Pons (tissue), 1 donor: Measurements from ENCODE around the gene STK24.

Experiments
- DNase-seq: peaks from one replicate; pipeline ENCODE4 v3.0.0-alpha.2; 2016; ENCODE audit warnings: low spot score

The STK24 gene

DNA sequence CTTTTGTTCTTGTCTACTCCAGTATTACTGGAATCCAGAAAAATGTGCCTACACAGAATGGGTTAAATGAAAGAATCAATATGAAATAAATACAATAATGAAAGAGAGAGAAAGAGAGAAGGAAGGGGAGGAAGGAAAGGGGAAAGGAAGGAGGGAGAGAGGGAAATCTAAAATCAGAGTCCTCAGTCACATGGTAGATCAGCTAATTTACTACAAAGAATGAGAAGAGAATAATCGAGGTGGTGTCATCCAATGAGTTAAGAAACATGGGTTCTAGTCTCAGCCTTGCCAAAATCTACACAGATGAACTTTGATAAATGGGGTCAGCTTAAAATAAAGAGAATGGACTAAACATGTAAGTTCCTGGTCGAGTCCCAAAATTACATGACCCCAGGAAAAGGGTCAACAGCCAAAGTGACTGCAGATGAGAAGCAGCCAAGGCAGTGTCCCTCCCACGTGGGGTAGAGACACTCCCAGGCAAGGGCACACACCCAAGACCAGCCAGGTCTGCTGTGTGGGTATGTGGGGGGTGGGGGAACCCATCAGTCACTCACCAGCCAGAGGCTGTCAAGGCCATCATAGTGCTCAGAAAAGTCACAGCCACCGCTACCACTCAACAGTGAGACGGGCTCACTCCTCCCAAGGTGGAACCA lies 103.6 kb downstream of the STK24 start:
- DNase-seq, result no peak

DNA sequence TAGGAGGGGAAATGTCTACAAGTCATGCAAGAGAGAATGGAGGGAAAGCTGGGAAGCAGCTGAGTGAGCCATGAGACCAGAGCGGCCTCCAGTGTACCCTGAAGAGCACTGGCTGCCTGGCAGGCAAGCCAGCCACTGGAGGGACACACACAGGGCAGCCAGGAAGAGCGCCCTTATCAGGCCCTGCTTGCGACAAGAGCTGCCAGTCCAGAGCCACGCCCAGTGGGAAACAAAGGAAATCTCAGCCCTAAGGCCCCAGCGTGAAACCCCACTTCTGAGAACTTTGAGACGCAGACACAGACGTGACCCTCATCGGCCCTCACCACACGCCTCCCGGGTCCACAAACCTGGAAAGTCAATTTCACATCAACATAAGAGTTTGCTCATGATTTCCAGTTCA lies 105.0 kb downstream of the STK24 start:
- no peak for DNase-seq

GRCh38 chr13:98470920-98471319 lies 106.0 kb downstream of the STK24 start:
- DNase-seq, result no peak

GRCh38 chr13:98468929-98469328 lies 108.0 kb downstream of the STK24 start:
- no peak for DNase-seq

GRCh38 chr13:98468361-98468760 lies 108.5 kb downstream of the STK24 start:
- DNase-seq, result no peak

- no peak for DNase-seq
These were observed 109.5 kb downstream of the STK24 start for GRCh38 chr13:98467263-98467985.

DNA sequence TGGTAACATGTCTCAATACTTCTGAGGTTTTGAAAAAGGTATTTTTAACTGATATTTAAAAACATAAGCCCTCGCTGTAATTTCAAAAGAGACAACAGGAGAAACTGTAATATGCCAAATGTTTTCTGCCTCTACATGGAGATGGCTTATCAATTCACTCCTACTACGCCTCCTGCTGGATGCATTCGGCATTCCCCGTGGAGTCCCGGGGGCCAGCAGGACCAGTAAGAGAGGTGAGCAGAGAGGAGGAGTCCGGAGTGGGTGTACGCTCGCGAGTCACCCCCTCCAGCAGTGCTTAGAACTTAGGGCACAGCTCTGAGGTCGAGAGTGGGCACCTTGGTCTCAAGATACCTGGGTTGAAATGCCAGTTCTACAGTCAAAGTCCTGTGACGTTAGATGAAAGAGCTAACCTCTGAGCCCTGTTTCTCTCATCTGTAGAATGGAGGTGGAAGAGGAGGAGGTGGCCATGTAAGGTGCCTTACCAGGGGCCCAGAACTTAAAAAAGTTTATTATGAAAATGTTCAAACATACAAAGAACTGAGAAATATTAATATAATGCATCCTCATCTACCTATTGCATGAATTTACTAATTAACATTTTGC lies 110.2 kb downstream of the STK24 start:
- no peak for DNase-seq

DNA sequence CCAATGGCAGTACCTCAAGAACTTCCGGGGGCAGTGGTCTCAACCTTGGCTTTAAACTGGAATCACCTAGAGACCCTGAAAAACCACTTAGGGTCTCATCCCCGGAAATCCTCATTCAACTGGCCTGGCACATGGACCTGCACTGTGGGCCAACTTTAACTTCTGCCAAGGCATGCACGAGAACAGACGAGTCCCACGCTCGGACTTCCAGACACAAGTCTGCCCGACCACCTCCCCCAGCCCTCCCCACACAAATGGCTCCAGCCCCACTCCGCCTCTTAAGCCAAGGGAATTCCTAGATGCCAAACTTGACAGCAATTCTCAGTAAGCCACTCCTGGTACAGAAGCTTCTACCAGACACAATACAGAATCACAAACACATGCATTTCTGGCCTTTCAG lies 114.0 kb downstream of the STK24 start:
- DNase-seq, result no peak

GRCh38 chr13:98462241-98462882 lies 114.5 kb downstream of the STK24 start:
- no peak for DNase-seq

DNA sequence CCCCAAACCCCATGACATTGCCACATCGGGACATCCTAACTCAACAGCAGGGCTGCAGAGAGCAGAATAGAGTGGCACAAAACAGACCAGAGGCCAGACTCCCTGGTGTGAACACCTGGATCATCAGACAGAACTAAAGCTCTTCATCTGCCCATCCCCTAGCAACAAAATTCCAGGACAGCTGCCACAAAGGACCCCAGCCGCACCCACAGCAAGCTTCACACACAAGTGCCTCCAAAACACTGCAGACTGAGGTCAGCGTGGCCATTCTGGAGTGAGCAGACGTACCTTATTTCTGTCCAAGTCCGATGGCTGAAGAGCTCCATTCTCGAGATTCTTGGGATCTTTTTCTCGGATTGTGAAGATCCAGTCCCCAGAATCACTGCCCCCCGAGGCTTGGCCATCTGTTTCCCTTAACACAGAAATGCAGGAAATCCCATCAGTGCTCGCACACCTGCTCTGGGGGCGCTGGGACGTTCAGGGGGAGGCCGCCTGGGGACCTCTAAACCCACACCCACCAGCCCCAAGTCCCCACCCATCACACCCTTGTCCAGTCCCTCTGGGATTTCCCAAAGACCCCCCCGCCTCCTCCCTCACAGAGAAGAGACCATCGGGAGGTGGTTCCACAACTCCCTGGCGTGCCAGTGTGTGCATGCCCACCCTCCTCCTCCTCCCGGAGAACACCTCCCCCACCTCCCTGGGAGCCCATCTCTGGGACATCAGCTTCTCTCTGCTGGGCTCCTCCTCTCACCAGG lies 115.2 kb downstream of the STK24 start:
- DNase-seq, result no peak

GRCh38 chr13:98460516-98460915 lies 116.4 kb downstream of the STK24 start:
- DNase-seq, result no peak

GRCh38 chr13:98459721-98460370 lies 117.1 kb downstream of the STK24 start:
- DNase-seq, result no peak

GRCh38 chr13:98459171-98459681 lies 117.7 kb downstream of the STK24 start:
- no peak for DNase-seq

- DNase-seq, result no peak
These were observed 118.5 kb downstream of the STK24 start for GRCh38 chr13:98458431-98458830.

DNA sequence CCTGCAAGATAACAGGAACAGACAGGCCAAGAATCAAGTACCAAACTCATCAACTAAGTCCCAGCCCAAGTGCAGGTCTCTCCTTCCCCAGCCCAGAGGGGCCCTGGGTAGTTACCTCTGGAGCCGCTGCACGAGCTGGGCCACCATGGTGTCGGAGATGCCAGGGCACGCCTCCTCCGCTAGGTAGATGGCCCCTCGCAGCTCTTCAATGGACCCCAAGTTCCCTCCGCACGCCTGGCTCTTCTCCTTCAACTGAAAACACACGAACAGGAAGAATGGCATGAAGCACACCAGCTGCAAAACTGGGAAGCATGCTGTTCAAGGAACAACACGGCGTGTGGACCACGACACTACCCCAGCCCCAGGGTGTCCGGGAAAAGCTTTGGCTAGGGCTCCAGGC lies 119.9 kb downstream of the STK24 start:
- DNase-seq, result no peak

GRCh38 chr13:98456413-98456845 lies 120.5 kb downstream of the STK24 start:
- DNase-seq, result no peak

DNA sequence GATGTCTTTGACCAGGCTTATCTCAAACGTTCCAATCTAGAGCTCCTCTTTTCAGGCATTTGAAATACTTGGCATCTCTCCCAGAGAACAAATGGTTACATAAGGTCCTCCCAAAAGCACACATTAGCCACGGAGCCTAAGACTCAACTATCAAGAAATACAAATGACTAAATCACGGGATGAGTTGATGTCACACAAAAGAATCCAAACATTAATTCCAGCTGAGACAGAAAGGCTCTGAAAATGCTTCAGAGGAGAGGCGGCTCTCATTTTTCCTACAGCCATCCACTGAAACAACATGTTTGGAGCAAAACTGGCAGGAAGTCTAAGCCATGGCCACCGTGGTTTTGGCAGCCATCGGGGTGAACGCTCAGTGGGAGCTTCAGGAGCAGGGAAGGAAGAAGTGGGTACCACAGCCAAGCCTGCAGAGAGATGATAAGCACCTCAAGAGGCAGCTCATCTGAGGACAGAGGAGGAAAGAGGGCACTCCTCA lies 122.5 kb downstream of the STK24 start:
- DNase-seq, result peak; percentile 74

GRCh38 chr13:98452851-98453843 lies 123.8 kb downstream of the STK24 start:
- no peak for DNase-seq

DNA sequence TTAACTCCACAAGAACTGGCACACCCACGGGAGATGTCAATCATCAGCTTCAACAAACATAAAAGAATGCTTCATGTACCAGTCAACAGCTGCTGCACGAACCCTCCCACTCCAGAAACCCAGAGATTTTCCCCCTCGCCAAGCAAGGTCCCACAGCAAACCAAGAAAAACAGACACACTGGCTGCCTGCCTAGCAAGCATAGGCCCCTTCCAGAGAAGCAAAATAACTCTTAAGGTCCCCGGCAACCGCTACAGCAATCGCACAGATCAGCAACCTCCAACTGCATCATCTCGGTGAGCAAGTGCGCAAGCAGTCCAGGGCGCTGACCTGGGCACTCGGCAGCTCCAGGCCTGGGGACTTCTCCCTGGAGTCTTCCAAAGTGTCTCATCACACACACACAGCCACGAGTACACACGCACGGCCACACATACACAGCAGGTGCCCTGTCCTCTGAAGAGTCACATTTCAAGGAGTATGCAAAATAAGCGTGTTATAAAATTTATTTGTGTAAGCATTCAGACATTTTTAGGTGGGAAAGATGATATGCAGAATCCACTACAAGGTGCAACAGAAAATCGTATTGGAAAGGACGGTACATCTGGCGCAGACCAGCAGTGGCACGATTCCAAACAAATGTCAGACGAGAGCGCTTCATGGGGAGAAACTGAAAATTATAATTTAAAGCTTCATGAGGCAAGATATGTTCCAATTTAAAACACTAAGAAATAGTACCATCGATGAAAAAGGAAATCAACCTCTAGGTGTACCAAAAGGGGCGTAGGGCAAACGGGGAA lies 125.0 kb downstream of the STK24 start:
- peak; percentile 44 for DNase-seq
